Heart left ventricle (tissue), 16 donors: ENCODE data around the gene RPS5. TPM values are rescaled to one million over a fixed set of nuclear protein-coding genes. Genes with fewer than 3 reads are reported as not detected.

ENCODE experiments used
- ATAC-seq, 4 donors: fragments of 200-7000 bp; cut with Tn5 transposase; one replicate each; pipeline ENCODE4 v1.9.1; 2020 to 2022; ENCODE audit warnings: moderate library complexity in 4 of 4, mild to moderate bottlenecking in 3 of 4, moderate number of reproducible peaks in 1 of 4
- DNase-seq, 5 donors: peaks; one replicate each; pipeline ENCODE4 v3.0.0-alpha.2; 2020
- H3K27ac ChIP-seq, 12 donors: fragments of 200-600 bp; sonication (generic) in 4 of 12; one replicate each; pipeline versions ENCODE4 v1.5.0 to v1.8.0; 2016 to 2022; ENCODE audit warnings: mild to moderate bottlenecking in 2 of 12
- H3K27me3 ChIP-seq, 9 donors: fragments of 200-600 bp; sonication (generic) in 2 of 9; one replicate each; pipeline versions ENCODE4 v1.5.1 to v1.8.0; 2016 to 2022; ENCODE audit warnings: mild to moderate bottlenecking in 3 of 9
- H3K36me3 ChIP-seq, 9 donors: fragments of 200-600 bp; sonication (generic) in 2 of 9; one replicate each; pipeline versions ENCODE4 v1.5.0 to v1.8.0; 2018 to 2022; ENCODE audit warnings: mild to moderate bottlenecking in 2 of 9
- H3K4me1 ChIP-seq, 12 donors: fragments of 200-600 bp; sonication (generic) in 4 of 12; one replicate each; pipeline versions ENCODE4 v1.5.0 to v1.8.0; 2016 to 2022; ENCODE audit warnings: mild to moderate bottlenecking in 3 of 12
- H3K4me3 ChIP-seq, 12 donors: fragments of 200-600 bp; sonication (generic) in 4 of 12; one replicate each; pipeline versions ENCODE4 v1.5.0 to v1.8.0; 2017 to 2022; ENCODE audit warnings: mild to moderate bottlenecking in 9 of 12, moderate library complexity in 4 of 12
- H3K9me3 ChIP-seq, 12 donors: fragments of 200-600 bp; sonication (generic) in 4 of 12; one replicate each; pipeline versions ENCODE4 v1.5.0 to v1.8.0; 2016 to 2022; ENCODE audit warnings: mild to moderate bottlenecking in 1 of 12
- CTCF ChIP-seq, 12 donors: fragments of 200-600 bp; sonication (generic) in 4 of 12; IDR thresholded peaks; one replicate each; pipeline versions ENCODE4 v1.5.0 to v1.8.0; 2018 to 2022; ENCODE audit warnings: antibody characterized with exemption in 12 of 12, mild to moderate bottlenecking in 5 of 12
- POLR2A ChIP-seq, 2 donors: fragments of 450-650 bp; IDR thresholded peaks; one replicate each; pipeline ENCODE4 v1.6.1; 2017; ENCODE audit warnings: antibody characterized with exemption in 2 of 2, mild to moderate bottlenecking in 2 of 2, moderate library complexity in 2 of 2
- WGBS, 4 donors: extraction: QIAGEN DNeasy Blood & Tissue Kit in 2 of 4; methylation state at CpG; one replicate each; pipeline versions ENCODE4 v1.1.5 to v1.1.7; 2013 to 2018; 5-methylcytosine and 5-hydroxymethylcytosine counted together
- intact Hi-C, 10 donors: fragments of 100-400 bp; cut with DNase I; formaldehyde crosslinking; loops; one replicate each; pipeline versions ENCODE4 v1.11.1 to v1.14.2; 2022
- polyA plus RNA-seq, 2 donors: library from polyadenylated mRNA; stranded (reverse); fragments of 200-250 nt; gene quantifications; one replicate each; pipeline ENCODE4 v1.2.3, GENCODE V29; 2013
- total RNA-seq, 9 donors: library from RNA; depleted of rRNA in 2 of 9; stranded (reverse); fragments of >200 nt in 2 of 9; fragmentation: NEBNext Ultra II Directional in 3 of 9; extraction: Animal tissue kit (Norgen Biotek cat#: 25700) in 3 of 9; gene quantifications; one replicate each; pipeline versions ENCODE4 v1.1.0 to v1.2.4, GENCODE V29; 2016 to 2023
- donor health status: ischemic (EF 13 %, LVEDD 7.1; RV severe dilation, severe dysfunction).
- donor health status: healthy with polysubstance abuse.
- donor health status: DM: no; HTN: yes; CAD: no.
- donor health status: DM: no; HTN: no; CAD: no.
- donor health status: ischemic (EF 25% LVEDD 6.9; RV normal size, moderate dysfunction).
- donor health status: ischemic (EF 25% LVEDD 5.7; RV mildly dilated, moderate dysfunction).
- donor health status: healthy.
- donor health status: DM: yes; HTN: yes; CAD: no.
- donor health status: ischemic (EF 35%, LVEDD 5.7; RV mildly dilated, moderate dysfunction).
- donor health status: nonischemic (EF 11% LVEDD 7.7; RV severe dilation, severe dysfunction).
- donor health status: DM: yes; HTN: yes; CAD: no.
- donor health status: PGD.
- donor health status: ischemic (EF 29% LVEDD 5.4; RV normal size, mild dysfunction).
- donor health status: nonischemic (EF 23%, LVEDD 6.1; RV moderate dilation, normal function).

The RPS5 gene
- total and polyA plus RNA-seq, 11 donors: 346 to 1,718 (median 485) TPM

GRCh38 chr19:58351990-58352755 is 34.9 kb upstream of the RPS5 start:
- WGBS, 4 donors: 81 to 85% (median 84%) methylated on average over 20 to 23 of the region's 23 CpGs
- Histone ChIP-seq H3K4me1 (peaks cover 0 to 37% (median 22%) of the 10 kb centered on the region in 12 donors), H3K36me3 (no peaks in the 10 kb centered on the region), H3K27ac (no peak overlapping the region), H3K9me3 (no peaks in the 10 kb centered on the region), H3K27me3 (peaks cover 11 to 81% (median 36%) of the 10 kb centered on the region in 9 donors), H3K4me3 (no peak overlapping the region)
- TF ChIP-seq POLR2A (IDR thresholded peaks at IDR 0.05) (no peak), CTCF (IDR thresholded peaks at IDR 0.05) (no peak)
- no peak for DNase-seq
- no peak for ATAC-seq
- intact Hi-C loops: no loop called here

- H3K27ac ChIP-seq: no peak within 1 kb of the TSS
- no peaks in the 10 kb centered on the region for H3K9me3 ChIP-seq
- intact Hi-C loops: no loop called here
- no peak for TF ChIP-seq POLR2A (IDR thresholded peaks at IDR 0.05)
- no peak for TF ChIP-seq CTCF (IDR thresholded peaks at IDR 0.05)
- no peak within 1 kb of the TSS for H3K4me3 ChIP-seq
- 64 to 84% (median 76%) methylated on average over 8 to 26 of the region's 26 CpGs for WGBS, 4 donors
- ATAC-seq (no peak), DNase-seq (no peak)
- H3K4me1 ChIP-seq: peaks cover 0 to 42% (median 23%) of the 10 kb centered on the region in 12 donors
- peaks cover 9 to 72% (median 28%) of the 10 kb centered on the region in 9 donors for H3K27me3 ChIP-seq
- H3K36me3 ChIP-seq: no peaks in the 10 kb centered on the region
Observed at GRCh38 chr19:58352760-58353671, 34.1 kb upstream of the RPS5 start, which contains the start of gene A1BG. A1BG (minus strand) TSS chr19:58353492; CDS start chr19:58353437, 55 bp downstream.

DNA sequence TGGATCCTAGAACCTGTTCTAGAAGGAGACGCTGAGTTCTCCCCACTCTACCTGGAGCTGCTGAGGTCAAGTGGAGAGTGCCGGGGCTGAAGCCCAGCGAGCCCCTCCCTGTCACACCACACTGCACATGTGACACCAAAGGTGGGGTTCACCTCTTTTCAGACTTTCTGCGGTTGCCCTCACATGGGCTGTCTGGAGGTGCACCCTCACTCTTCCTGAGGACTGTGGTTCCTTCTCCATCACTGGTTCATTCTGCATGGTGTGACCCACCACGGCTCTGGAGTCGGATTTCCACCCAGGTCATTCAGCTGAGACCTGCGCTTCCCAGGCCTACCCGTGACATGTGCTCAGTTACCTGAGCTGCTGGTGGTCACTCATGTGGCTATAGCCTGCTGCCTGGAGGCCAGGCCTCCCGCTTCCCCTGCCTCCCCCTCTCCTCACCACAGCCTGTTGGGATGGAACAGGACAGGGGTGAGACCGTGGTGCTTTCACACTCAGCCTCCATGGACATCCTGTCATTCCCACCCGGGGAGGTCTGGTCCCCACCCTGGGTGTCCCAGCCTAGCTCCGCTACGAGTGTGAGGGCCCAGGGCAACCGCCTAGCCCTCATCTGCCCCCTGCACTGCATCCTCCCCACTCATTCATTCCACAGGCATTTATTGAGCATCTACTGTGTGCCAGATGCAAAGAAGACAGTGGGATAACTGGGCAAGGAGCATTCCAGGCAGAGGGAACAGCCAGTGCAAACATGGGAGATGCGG is 33.2 kb upstream of the RPS5 start:
- TF ChIP-seq POLR2A (IDR thresholded peaks at IDR 0.05) (no peak), CTCF (IDR thresholded peaks at IDR 0.05) (no peak)
- Histone ChIP-seq H3K27me3 (peaks cover 9 to 67% (median 28%) of the 10 kb centered on the region in 9 donors), H3K27ac (no peak overlapping the region), H3K4me1 (peaks cover 0 to 43% (median 23%) of the 10 kb centered on the region in 12 donors), H3K4me3 (no peak overlapping the region), H3K9me3 (no peaks in the 10 kb centered on the region), H3K36me3 (no peaks in the 10 kb centered on the region)
- DNase-seq (no peak), ATAC-seq (no peak)
- intact Hi-C loops: no loop called here
- 85 to 93% (median 89%) methylated on average over 12 to 15 of the region's 15 CpGs for WGBS, 4 donors
